ENCODE measurements around the gene C1orf159.

DNA sequence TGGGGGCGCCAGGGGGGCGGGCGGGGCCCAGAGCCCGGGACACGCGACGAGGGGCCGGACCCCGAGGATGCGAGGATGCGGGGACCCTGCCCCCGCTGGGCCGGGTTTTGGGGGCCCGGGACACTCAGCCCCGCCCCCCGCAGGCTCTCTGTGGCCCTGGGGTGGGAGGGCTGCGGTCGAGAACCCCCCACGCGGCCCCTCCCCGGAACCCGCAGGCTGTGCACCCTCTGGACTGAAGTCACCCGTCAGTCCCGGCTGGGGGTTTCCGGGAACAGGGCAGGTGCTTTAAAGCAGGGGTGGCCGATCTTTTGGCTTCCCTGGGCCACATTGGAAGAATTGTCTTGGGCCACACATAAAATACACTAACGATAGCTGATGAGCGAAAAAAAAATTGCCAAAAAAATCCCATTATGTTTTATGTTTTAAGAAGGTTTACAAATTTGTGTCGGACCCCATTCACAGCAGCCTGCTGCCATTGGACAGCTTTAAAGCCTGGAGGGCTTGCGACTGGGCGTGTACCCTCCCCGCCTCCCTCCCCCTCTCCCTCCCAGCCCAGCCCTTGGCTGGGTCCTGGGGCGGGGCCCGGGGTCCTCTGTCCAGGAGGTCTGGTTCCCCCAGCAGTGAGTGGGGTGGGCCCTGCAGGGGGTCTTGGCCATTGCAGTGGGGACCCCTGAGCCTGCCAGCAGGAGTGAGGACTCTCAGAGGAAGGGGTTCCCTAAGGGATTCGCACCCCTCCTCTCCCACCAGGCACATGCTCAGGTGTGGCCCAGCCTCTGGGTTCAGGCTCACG is 21.6 kb upstream of the C1orf159 start:
- TF ChIP-seq CTCF (IDR thresholded peaks at IDR 0.05): no peak
- TF ChIP-seq POLR2A (IDR thresholded peaks at IDR 0.05): no peak
- no peak for TF ChIP-seq POLR2AphosphoS5 (IDR thresholded peaks at IDR 0.05; ENCODE audit: insufficient read depth in 1 of 2, low read depth in 1 of 2)
